DND-41 (cell line): ENCODE results near the gene LRRC32.
"Not testable (repeated sequence)": the region's sequence is repeated elsewhere in the genome, so short reads cannot be mapped to it uniquely, and the experiment has no call there.

ENCODE experiments used
- CTCF ChIP-seq: IDR thresholded peaks from 2 replicates; pipeline ENCODE4 v1.5.1; 2012; ENCODE audit warnings: borderline replicate concordance, low read length, moderate library complexity, mild to moderate bottlenecking; ENCODE audit not compliant: poor library complexity, severe bottlenecking; ENCODE audit errors: extremely low read depth
- EZH2 ChIP-seq: IDR thresholded peaks from 3 replicates; pipeline ENCODE4 v1.6.1; 2012; ENCODE audit warnings: borderline replicate concordance, low read depth, mild to moderate bottlenecking, moderate library complexity, low read length, inconsistent platforms; ENCODE audit not compliant: severe bottlenecking

GRCh38 chr11:76608228-76608627 is 62.3 kb downstream of the LRRC32 start:
- TF ChIP-seq CTCF, EZH2: not testable (repeated sequence)
